Activated CD4-positive, alpha-beta T cell treated with anti-CD3 and anti-CD28 coated beads for 36 hours (primary cell): ENCODE data around the gene SEC22B. TPM values are rescaled to one million over a fixed set of nuclear protein-coding genes. Genes with fewer than 3 reads are reported as not detected.
A peak's percentile ranks its signal among the peaks of the same experiment; 100 is the strongest.
"Not testable (repeated sequence)": the region's sequence is repeated elsewhere in the genome, so short reads cannot be mapped to it uniquely, and the experiment has no call there.

Experiments used
- ATAC-seq: fragments of 200-7000 bp; cut with Tn5 transposase; one replicate; pipeline ENCODE4 v1.10.0; 2021; ENCODE audit warnings: mild to moderate bottlenecking, moderate library complexity
- CTCF ChIA-PET: fragments of 350-600 bp; sonication (Branson Sonifier 250); formaldehyde crosslinking; loops from one replicate; lab custom pipeline; 2021; ENCODE audit warnings: antibody characterized with exemption; lab: Charles Lee
- POLR2A ChIA-PET: fragments of 350-600 bp; sonication (Branson Sonifier 250); formaldehyde crosslinking; loops from one replicate; lab custom pipeline; 2021; ENCODE audit warnings: antibody characterized with exemption, inconsistent platforms; lab: Charles Lee
- DNase-seq: peaks from one replicate; pipeline ENCODE4 v3.0.0-alpha.2; 2020
- H3K27ac Mint-ChIP-seq: one replicate; pipeline ENCODE4 v1.8.0; 2021; ENCODE audit warnings: mixed read lengths
- H3K27me3 Mint-ChIP-seq: one replicate; pipeline ENCODE4 v1.8.0; 2021; ENCODE audit warnings: mixed read lengths
- H3K36me3 Mint-ChIP-seq: one replicate; pipeline ENCODE4 v1.8.0; 2021; ENCODE audit warnings: low read depth, mixed read lengths
- H3K4me1 Mint-ChIP-seq: one replicate; pipeline ENCODE4 v1.8.0; 2021; ENCODE audit warnings: mixed read lengths
- H3K4me3 Mint-ChIP-seq: one replicate; pipeline ENCODE4 v1.8.0; 2021; ENCODE audit warnings: mild to moderate bottlenecking, moderate library complexity, mixed read lengths
- H3K9me3 Mint-ChIP-seq: one replicate; pipeline ENCODE4 v1.8.0; 2021; ENCODE audit warnings: low read depth, mixed read lengths
- intact Hi-C, 2 experiments: fragments of 100-400 bp; cut with DNase I in 1 of 2; cut with micrococcal nuclease in 1 of 2; formaldehyde crosslinking; loops; one replicate each; pipeline versions ENCODE4 v1.14.2 to v1.15.1; 2022 to 2024; cut with DNase I, micrococcal nuclease
- total RNA-seq, 2 experiments: library from RNA; stranded (reverse); gene quantifications; one replicate each; pipeline ENCODE4 v1.2.3, GENCODE V29; 2021

SEC22B gene
- total RNA-seq, result 10 to 100 TPM; 19.7 to 20.4 TPM

DNA sequence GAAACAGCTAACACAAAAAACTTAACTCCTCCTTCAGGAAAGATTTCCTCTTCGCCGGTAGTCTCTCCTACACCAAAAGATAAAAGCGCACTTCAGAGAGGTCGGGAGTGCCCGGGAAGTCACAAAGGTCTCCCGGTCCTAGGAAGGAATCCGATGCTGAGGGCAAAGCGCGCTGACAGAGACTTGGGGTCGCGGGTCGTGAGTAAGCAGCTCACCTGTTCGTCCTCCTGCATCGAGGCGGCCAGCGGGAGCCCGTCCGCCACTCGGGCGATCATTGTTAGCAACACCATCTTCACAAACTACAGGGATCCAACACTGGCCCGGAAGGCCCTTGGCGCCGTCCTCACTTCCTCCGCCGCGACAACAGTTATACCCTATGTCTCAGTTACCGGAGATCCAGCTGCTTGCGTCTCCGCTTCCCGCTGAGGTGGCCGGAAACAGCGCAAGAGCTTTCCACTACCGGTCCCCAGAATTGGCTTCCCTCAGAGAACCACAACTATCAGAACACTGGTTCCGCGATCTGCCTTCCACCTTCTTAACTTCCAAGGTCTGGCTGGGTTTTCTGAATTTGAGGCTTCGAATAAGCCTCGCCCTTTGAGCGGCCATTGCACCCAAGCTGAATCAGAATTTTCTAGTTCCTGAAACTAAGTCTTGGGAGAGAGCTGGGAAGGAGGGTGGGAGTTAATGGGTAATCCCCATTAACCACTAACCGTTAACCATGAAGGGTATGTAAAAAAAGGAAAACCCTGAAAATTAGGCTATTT, at the start of gene SEC22B:
SEC22B (minus strand) TSS at position 429 of the 764 bp plus-strand sequence; CDS start at position 290, 139 bp downstream.
- POLR2A ChIA-PET, result interaction anchor here (0.7 kb wide), 1 partner anchor 89 kb away, joined by 3 read pairs; no protein-coding TSS in a partner anchor
- Mint-ChIP-seq H3K9me3 (no peaks in the 10 kb centered on the region), H3K4me1 (no peaks in the 10 kb centered on the region), H3K36me3 (no peaks in the 10 kb centered on the region), H3K27ac (peak within 1 kb of the TSS; percentile 98), H3K27me3 (no peaks in the 10 kb centered on the region), H3K4me3 (peak within 1 kb of the TSS; percentile 98)
- DNase-seq, result peak; percentile 92
- peak; percentile 100 for ATAC-seq
- intact Hi-C loops, result loop anchor here in 1 of 2 experiments (5.0 kb wide), 1 partner anchor 1034 kb away; the partner anchor contains the start of gene WARS2
- CTCF ChIA-PET, result interaction anchor here (2.1 kb wide), 1 partner anchor 228 kb away, joined by 7 read pairs; no protein-coding TSS in a partner anchor

DNA sequence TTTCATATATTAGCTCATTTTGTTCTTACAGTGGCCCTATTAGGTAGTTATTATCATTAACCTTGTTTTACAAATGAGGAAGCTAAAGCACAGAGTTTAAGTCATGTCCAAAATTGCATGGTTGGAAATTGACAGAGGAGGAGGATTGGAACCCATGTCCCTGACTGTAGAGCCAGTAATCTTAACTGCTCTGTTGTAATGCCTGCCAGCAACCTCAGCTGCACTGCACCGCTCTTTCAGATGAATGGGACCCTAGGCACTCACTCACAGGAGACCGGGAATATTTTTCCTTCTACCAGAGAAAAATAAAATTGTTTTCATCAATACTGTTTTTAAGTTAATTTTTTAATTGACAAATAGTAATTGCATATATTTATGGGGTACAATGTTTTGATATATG, 41.6 kb upstream of the SEC22B start:
- H3K36me3 Mint-ChIP-seq, H3K9me3 Mint-ChIP-seq, H3K27me3 Mint-ChIP-seq, H3K27ac Mint-ChIP-seq, DNase-seq, ATAC-seq, H3K4me1 Mint-ChIP-seq, CTCF ChIA-PET, POLR2A ChIA-PET, H3K4me3 Mint-ChIP-seq, intact Hi-C loops: not testable (repeated sequence)

DNA sequence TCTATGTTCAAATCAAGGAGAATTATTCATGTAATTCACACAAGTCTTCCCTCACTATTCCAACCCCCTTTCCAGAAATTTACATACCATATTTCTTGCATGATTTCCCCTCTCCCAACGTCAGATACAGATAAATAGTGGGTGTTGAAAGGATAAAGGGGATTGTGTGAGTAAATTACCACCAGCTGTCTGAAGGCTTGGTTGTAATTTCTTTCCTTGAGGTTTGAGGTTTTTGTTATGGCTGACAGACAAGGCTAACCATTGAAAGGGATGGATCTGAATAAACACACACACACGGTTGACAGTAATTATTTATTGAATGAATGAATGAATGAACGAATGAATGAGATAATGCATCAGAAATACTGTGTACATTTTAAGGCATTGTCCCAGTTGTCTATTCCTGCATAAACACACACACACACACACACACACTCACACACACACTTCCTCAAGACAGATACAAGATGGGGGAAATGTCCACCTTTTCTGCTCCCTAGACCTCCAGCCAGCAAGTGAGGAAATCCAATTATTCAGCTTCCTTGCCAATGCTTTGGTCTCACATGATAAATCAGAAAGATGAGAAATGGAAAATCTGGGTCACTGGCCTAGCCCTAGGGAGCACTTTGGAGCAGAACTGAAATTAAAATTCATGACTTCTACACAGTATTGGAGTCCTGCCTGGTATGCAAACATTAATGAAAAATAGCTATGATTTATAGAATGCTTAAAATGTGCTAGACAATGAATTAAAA, 41.0 kb upstream of the SEC22B start:
- POLR2A ChIA-PET, DNase-seq, H3K36me3 Mint-ChIP-seq, H3K27ac Mint-ChIP-seq, CTCF ChIA-PET, ATAC-seq, intact Hi-C loops, H3K9me3 Mint-ChIP-seq, H3K4me3 Mint-ChIP-seq, H3K4me1 Mint-ChIP-seq, H3K27me3 Mint-ChIP-seq: not testable (repeated sequence)

DNA sequence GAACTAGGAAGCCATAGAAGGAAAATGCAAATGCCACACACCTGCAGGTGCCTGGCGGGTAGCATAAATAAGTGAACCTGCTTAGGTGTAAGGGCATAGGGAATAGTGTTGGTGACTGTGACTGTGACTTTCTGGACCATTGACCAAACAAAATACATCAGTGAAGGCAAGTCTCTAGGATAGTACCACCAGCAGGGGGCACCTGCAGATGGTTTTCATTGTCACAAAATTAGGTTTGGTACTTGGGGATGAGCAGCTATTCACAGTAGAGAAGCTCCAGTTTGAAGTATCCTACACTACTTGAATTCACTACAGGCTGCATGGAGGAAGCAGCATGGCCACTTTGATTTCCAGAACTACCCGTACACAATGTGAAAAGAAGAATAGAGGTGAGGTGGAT, 37.3 kb upstream of the SEC22B start:
- H3K27ac Mint-ChIP-seq, CTCF ChIA-PET, H3K9me3 Mint-ChIP-seq, DNase-seq, H3K27me3 Mint-ChIP-seq, POLR2A ChIA-PET, H3K4me1 Mint-ChIP-seq, intact Hi-C loops, H3K4me3 Mint-ChIP-seq, H3K36me3 Mint-ChIP-seq: not testable (repeated sequence)
- ATAC-seq, result peak; percentile 68

DNA sequence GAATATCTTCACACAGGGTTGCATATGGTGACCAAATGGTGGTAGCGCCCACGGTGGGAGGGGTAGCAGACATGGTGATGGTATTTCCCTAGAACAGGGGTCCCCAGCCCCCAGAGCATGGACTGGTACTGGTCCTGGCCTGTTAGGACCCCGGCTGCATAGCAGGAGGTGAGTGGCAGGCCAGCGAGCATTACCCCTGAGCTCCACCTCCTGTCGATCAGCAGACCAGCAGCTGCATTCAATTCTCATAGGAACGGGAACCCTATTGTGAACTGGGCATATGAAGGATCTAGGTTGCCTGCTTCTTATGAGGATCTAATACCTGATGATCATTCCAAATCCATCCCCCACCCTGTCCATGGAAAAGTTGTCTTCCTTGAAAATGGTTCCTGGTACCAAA, 34.4 kb upstream of the SEC22B start:
- DNase-seq, H3K27me3 Mint-ChIP-seq, intact Hi-C loops, H3K9me3 Mint-ChIP-seq, H3K27ac Mint-ChIP-seq, CTCF ChIA-PET, ATAC-seq, H3K36me3 Mint-ChIP-seq, H3K4me3 Mint-ChIP-seq, POLR2A ChIA-PET, H3K4me1 Mint-ChIP-seq: not testable (repeated sequence)

DNA sequence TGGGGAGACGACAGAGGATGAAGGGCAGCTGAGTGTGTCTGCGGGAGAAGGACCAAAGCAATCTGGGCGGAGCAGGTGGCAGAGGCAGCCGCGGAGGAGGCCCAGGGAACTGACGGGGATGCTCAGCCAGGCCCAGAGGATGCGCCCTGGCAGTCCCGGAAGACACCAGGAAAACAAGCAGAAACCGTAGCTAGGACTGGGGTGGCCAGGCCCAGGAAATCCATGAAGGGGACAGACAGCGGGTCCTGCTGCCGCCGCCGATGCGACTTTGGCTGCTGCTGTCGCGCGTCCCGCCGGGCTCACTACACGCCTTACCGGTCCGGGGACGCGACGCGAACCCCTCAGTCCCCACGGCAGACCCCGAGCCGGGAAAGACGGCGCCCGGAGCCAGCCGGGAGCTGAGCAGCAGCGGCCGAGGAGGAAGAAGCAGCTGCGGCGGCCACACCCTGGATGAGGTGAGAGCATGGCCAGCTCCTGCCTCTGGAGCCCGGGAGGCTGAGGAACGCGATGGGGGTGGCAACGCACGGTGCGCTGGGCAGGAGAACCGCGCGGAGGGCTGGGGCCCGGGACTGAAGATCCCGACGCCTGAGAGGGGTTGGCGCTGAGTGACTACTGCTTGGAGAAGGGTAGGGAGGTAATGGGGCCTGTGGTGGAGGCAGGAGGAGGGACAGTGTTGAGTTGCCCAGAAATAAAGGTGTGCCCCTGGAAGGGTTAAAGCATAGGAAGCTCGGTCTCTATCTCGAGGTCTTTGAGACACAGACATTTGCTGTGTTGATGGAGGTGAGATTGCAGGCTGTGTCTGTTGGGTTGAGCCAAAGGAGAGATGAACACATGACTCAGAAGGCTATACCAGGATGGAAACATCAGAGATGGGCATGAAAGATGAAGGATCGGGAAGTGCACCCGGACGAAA, 20.8 kb upstream of the SEC22B start:
- H3K27ac Mint-ChIP-seq, H3K9me3 Mint-ChIP-seq, intact Hi-C loops, CTCF ChIA-PET, H3K4me1 Mint-ChIP-seq, POLR2A ChIA-PET, H3K27me3 Mint-ChIP-seq, DNase-seq, H3K36me3 Mint-ChIP-seq: not testable (repeated sequence)
- ATAC-seq, result peak; percentile 53
- H3K4me3 Mint-ChIP-seq, result peak overlapping the region; percentile 30

DNA sequence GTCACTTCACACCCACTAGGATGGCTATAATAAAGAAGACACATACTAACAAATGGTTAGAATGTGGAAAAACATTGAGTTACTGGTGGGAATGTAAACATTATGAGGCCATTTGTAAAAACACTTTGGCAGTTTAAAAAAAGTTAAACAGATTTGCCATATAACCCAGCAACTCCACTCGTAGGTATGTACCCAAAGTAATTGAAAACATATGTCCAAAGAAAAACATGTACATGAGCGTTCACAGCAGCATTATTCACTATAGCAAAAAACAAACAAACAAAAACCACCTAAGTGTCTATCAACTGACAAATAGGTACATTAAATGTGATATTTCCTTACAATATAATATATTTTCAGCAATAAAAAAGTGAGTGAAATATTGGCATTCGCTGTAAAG, 12.3 kb upstream of the SEC22B start:
- not testable (repeated sequence) for ATAC-seq

DNA sequence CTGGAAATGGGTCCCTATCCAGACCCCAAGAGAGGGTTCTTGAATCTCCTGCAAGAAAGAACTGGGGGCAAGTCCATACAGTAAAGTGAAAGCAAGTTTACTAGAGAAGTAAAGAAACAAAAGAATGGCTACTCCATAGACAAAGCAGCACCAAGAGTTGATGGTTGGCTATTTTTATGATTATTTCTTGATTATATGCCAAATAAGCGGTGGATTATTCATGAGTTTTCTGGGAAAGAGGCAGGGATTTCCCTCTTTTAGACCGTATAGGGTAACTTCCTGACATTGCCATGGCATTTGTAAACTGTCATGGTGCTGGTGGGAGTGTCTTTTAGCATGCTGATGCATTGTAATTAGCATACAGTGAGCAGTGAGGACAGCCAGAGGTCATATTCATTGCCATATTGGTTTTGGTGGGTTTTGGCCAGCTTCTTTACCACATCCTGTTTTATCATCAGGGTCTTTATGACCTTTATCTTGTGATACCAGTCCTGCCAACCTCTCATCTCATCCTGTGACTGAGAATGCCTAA, 5.9 kb upstream of the SEC22B start:
- POLR2A ChIA-PET, result not testable (repeated sequence)

More for the DNA sequence above, 12.3 kb upstream of the SEC22B start:
- DNase-seq, H3K9me3 Mint-ChIP-seq, intact Hi-C loops, POLR2A ChIA-PET, H3K27ac Mint-ChIP-seq, H3K27me3 Mint-ChIP-seq, H3K4me3 Mint-ChIP-seq, CTCF ChIA-PET, H3K4me1 Mint-ChIP-seq, H3K36me3 Mint-ChIP-seq: not testable (repeated sequence)

DNA sequence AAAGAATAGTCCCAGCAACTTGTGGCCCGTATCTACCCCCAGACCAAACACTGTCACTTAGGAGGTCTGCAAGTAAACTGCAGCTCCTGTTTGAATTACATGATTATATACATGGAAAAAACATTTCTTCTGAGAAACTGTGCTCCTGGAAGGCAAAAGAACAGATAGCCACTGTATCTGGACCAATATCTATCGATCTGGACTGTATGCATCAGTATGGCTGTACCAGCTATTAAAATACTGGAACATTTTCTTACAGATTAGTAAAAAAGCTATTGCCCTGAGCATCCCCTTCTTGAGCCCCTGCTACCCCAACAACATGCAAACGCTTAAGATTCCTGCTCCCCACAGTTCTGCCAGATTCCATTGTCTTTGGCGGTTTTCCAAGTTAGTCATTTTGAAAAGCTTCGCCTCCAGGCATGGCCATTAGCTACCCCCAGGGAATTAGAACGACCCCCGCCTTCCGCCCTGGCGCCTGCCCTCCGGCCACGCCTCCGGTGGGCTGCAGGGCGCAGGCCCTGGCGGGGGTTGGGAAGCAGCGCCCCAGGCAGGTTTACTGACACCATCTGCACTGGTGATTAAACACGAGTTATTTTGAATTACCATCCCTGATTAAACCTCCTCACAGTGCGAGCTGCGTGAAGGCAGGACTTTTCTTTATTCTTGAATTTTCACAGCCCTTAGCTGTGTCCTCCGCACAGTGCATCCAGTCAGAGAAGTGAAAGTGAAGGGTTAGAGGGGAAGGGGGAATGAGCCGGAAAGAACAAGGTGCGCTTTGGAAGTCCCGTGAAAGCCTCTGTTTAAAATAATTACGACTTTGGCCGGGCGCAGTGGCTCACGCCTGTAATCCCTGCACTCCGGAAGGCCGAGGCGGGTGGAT, 3.7 kb upstream of the SEC22B start:
- CTCF ChIA-PET, result not testable (repeated sequence)

More for the DNA sequence above, 5.9 kb upstream of the SEC22B start:
- H3K9me3 Mint-ChIP-seq, CTCF ChIA-PET, DNase-seq, ATAC-seq, H3K27me3 Mint-ChIP-seq, H3K4me3 Mint-ChIP-seq, H3K4me1 Mint-ChIP-seq, intact Hi-C loops, H3K36me3 Mint-ChIP-seq, H3K27ac Mint-ChIP-seq: not testable (repeated sequence)

More for the DNA sequence above, 3.7 kb upstream of the SEC22B start:
- H3K4me1 Mint-ChIP-seq, H3K36me3 Mint-ChIP-seq, ATAC-seq, POLR2A ChIA-PET, H3K9me3 Mint-ChIP-seq, H3K27me3 Mint-ChIP-seq, DNase-seq: not testable (repeated sequence)
- intact Hi-C loops, result loop anchor here in 1 of 2 experiments (5.0 kb wide), 1 partner anchor 1038 kb away; the partner anchor contains the start of gene WARS2
- peak overlapping the region; percentile 7 for H3K4me3 Mint-ChIP-seq
- H3K27ac Mint-ChIP-seq, result peak overlapping the region; percentile 0
